SK-N-MC (cell line): ENCODE measurements around the gene TP53I11.

Source experiments
- DNase-seq: peaks from one replicate; pipeline ENCODE4 v3.0.0-alpha.2; 2011; ENCODE audit warnings: low read depth, low spot score
- H3K27ac ChIP-seq: fragments of 200-600 bp; sonication (generic); 2 replicates; pipeline ENCODE4 v1.5.1; 2016; ENCODE audit warnings: mixed run types
- H3K36me3 ChIP-seq: fragments of 200-600 bp; sonication (generic); 2 replicates; pipeline ENCODE4 v1.6.1; 2017; ENCODE audit warnings: antibody characterized with exemption, low read length, mixed read lengths; ENCODE audit not compliant: insufficient read depth
- H3K4me3 ChIP-seq: fragments of 200-600 bp; sonication (generic); 2 replicates; pipeline ENCODE4 v1.5.1; 2016
- H3K9ac ChIP-seq: fragments of 200-600 bp; sonication (generic); 2 replicates; pipeline ENCODE4 v1.8.0; 2017; ENCODE audit warnings: mixed run types, mixed read lengths; ENCODE audit not compliant: insufficient read length
- H3K9me3 ChIP-seq: fragments of 200-600 bp; sonication (generic); 2 replicates; pipeline ENCODE4 v1.6.1; 2017; ENCODE audit warnings: low read depth, mild to moderate bottlenecking, antibody characterized with exemption, low read length, moderate library complexity, mixed read lengths
- EZH2 ChIP-seq: fragments of 200-600 bp; sonication (generic); IDR thresholded peaks from one replicate; pipeline ENCODE4 v1.6.1; 2017; ENCODE audit warnings: antibody characterized with exemption
- FOXP2 ChIP-seq: optimal IDR thresholded peaks from 2 replicates; pipeline ENCODE3; 2011; ENCODE audit warnings: mild to moderate bottlenecking, moderate library complexity; ENCODE audit not compliant: insufficient read depth; ENCODE audit errors: extremely low read length, control extremely low read depth
- POLR2AphosphoS5 ChIP-seq: IDR thresholded peaks from 2 replicates; pipeline ENCODE4 v1.6.1; 2012; ENCODE audit warnings: mild to moderate bottlenecking, low read depth, low read length, borderline replicate concordance

TP53I11 gene

DNA sequence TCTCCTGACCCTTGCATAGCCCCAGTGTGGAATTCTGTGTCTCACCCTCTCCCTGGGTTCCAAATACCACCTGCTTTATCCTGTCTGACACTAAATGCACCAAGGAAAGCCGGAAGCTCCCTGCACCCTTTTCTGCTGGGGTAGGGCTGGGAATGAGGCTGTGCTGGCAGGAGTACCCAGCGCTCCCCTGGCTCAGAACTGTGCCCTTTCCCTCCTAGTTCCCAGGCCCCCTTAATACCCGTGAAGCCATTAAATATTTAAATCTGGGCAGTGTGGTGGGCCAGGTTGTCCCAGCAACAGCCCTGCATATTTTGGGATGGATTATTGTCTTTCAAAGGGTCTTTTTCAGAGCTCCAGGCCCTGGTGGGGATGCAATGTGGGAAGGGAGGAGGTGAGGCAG lies 63.0 kb downstream of the TP53I11 start:
- Histone ChIP-seq H3K36me3 (no peaks in the 10 kb centered on the region), H3K27ac (no peak overlapping the region), H3K9ac (no peak overlapping the region), H3K9me3 (no peaks in the 10 kb centered on the region), H3K4me3 (no peak overlapping the region)
- DNase-seq, result no peak
- TF ChIP-seq EZH2 (no peak), FOXP2 (no peak), POLR2AphosphoS5 (no peak)

DNA sequence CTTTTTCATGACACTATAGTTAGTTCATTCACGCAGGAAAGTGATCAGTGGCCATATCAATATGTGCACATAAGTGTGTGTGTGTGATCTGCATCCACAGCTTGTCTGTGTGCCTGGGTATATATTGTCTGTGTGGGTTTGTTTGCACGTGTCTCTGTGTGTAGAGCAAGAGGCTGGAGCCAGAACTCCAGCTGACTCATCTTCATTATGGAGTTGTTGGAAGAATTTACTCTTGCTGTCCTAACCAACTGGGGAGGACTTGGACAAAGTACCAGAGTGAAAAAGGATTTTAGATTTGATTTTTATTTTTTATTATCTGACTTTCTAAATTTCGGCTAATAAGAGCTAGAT lies 63.9 kb downstream of the TP53I11 start:
- no peak overlapping the region for H3K9ac ChIP-seq
- H3K4me3 ChIP-seq, result no peak overlapping the region
- no peak overlapping the region for H3K27ac ChIP-seq
- no peaks in the 10 kb centered on the region for H3K36me3 ChIP-seq
- no peak for TF ChIP-seq POLR2AphosphoS5
- no peak for TF ChIP-seq FOXP2
- TF ChIP-seq EZH2, result no peak
- DNase-seq, result no peak
- no peaks in the 10 kb centered on the region for H3K9me3 ChIP-seq

DNA sequence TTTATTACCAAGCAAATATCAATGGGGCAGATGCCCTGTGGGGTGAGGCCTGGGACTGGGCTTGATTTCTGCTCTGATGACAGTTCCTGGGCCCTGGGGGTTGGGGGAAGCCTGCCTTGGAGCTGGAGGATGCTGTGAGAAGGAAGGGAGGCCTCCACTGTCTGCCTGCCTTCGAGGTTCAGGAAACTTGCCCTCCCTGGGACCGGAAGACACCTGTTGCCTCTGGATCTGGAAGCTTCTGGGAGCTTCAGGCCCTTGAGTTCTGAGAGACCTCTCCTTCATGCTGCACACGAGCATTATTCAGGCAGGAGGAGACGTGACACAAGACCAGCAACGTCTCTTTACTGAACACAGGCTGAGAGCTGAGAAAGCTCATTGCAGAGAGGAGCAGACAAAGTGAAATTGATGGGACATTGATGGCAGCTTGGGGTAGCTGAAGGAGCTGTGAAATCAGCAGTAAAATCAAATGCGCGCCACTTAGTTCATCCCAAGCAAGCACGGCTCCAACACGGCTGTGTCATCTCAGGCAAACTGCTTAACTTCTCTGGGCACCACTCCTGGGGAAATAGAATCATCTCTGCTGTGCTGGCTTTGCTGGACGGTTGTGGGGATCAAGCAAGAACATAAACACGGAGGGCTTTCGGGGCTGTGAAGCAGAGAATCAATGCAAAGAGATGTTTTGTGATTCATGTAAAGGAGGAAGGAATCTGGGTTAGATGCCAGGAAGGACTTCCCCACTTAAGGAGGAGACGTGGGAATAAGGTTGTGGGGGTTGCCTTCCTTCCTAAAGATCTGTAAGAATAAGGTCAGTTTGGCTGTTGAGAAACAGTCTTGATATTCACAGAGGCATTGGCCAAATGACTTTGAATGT lies 64.5 kb downstream of the TP53I11 start:
- H3K9ac ChIP-seq, result no peak overlapping the region
- no peaks in the 10 kb centered on the region for H3K36me3 ChIP-seq
- TF ChIP-seq POLR2AphosphoS5 (no peak), FOXP2 (no peak), EZH2 (no peak)
- DNase-seq, result no peak
- H3K27ac ChIP-seq, result no peak overlapping the region
- H3K4me3 ChIP-seq, result no peak overlapping the region
- no peaks in the 10 kb centered on the region for H3K9me3 ChIP-seq

DNA sequence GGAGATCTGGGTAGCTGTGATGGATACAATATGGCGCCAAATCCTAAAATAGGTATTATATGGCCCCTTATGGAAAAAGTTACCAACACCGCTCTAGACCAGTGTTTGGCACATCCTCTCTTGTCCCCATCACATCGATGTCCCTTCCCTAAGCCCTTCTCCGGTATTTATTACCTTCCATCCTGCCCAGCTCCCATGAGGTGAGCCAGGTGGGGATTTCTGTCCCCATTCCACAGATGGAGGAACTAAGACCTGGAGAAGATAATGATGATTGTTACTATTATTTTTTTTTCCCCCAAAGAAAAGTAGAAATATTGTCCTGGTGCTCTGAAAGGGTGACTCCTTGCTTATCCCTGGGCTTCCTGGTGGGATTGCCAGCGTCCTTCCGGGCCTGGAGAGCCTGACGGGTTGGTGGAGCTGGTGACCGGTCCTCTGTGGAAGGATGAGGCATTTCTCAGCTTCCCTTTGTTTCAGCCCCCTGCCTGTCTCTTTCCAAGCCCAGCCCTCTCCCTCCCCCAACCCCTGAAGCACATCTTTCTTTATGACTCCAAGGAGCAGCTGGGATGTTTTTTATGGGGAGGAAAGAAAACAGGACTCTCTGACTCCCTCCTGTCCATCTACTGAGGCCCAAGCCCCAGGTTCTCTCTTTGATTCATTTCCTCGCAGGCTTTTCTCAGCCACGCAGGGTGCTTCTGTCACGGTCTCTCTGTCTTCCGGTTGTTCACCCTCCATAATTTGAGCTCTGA lies 65.4 kb downstream of the TP53I11 start:
- no peak for TF ChIP-seq FOXP2
- no peak for TF ChIP-seq POLR2AphosphoS5
- no peak for TF ChIP-seq EZH2
- Histone ChIP-seq H3K9me3 (no peaks in the 10 kb centered on the region), H3K4me3 (no peak overlapping the region), H3K9ac (no peak overlapping the region), H3K27ac (no peak overlapping the region), H3K36me3 (no peaks in the 10 kb centered on the region)
- no peak for DNase-seq

DNA sequence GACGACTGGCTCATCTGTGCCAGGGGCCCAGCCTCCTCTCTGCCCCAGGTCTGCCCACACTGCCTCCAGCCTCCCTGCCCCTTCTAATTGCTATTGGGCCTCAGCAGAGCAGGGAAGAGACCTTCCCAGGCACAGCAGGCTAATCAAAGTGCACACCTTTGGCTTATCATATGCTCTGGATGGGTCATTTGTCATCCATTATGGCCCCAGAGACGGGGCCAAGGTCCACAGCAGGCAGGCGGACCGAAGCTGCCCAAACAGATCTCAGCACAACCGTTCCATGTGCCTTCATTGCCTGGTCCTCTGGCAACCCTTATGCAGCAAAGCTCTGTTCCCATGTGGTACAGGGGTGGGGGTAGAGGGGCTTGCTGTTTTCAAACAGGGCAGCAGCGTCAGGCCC lies 66.6 kb downstream of the TP53I11 start:
- Histone ChIP-seq H3K27ac (no peak overlapping the region), H3K9ac (no peak overlapping the region), H3K36me3 (no peaks in the 10 kb centered on the region), H3K9me3 (no peaks in the 10 kb centered on the region), H3K4me3 (no peak overlapping the region)
- TF ChIP-seq EZH2 (no peak), POLR2AphosphoS5 (no peak), FOXP2 (no peak)
- DNase-seq, result no peak

DNA sequence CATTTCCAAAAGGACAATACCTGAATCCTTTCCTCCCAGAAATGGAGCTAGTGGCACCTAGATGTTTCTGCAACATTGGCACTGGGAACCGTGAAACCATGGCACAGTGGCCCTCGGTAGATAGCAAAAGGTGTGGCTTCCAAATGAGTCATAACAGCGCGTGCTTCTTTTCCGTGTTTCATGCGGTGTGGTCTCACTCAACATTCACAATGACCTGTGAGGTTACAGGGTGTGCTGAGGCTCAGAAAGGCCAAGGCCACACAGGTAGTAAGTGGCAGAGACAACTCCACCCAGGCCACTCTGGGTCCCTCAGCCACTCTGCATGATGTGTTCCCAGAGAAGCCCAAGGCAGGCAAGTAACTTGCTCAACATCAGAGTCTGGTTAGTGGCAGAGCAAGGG lies 67.4 kb downstream of the TP53I11 start:
- no peak overlapping the region for H3K4me3 ChIP-seq
- TF ChIP-seq FOXP2, result no peak
- TF ChIP-seq EZH2, result no peak
- TF ChIP-seq POLR2AphosphoS5, result no peak
- no peaks in the 10 kb centered on the region for H3K9me3 ChIP-seq
- no peak for DNase-seq
- no peaks in the 10 kb centered on the region for H3K36me3 ChIP-seq
- no peak overlapping the region for H3K9ac ChIP-seq
- no peak overlapping the region for H3K27ac ChIP-seq
